Tibial artery (tissue), 4 donors: ENCODE data around the gene ZC3H4.

Experiments
- DNase-seq, 2 donors: peaks; one replicate each; pipeline ENCODE4 v3.0.0-alpha.2; 2019
- H3K27ac ChIP-seq, 2 donors: fragments of 200-600 bp; sonication (generic) in 1 of 2; 1 replicate in 1 of 2; 2 replicates in 1 of 2; pipeline ENCODE4 v1.5.1; 2018 to 2019; ENCODE audit warnings: mild to moderate bottlenecking in 1 of 2
- H3K27me3 ChIP-seq, 2 donors: fragments of 200-600 bp; sonication (generic) in 1 of 2; one replicate each; pipeline versions ENCODE4 v1.5.1 to v1.6.0; 2016 to 2019
- H3K36me3 ChIP-seq, 3 donors: fragments of 200-600 bp; sonication (generic) in 2 of 3; one replicate each; pipeline ENCODE4 v1.5.1; 2016 to 2019; ENCODE audit warnings: mild to moderate bottlenecking in 2 of 3
- H3K4me1 ChIP-seq, 4 donors: fragments of 200-600 bp; sonication (generic) in 2 of 4; 1 replicate in 3 of 4; 2 replicates in 1 of 4; pipeline ENCODE4 v1.5.1; 2016 to 2019
- H3K4me3 ChIP-seq, 2 donors: fragments of 200-600 bp; sonication (generic) in 1 of 2; 1 replicate in 1 of 2; 2 replicates in 1 of 2; pipeline ENCODE4 v1.5.1; 2018 to 2019; ENCODE audit warnings: mild to moderate bottlenecking in 2 of 2
- H3K9me3 ChIP-seq, 3 donors: fragments of 200-600 bp; sonication (generic) in 1 of 3; one replicate each; pipeline ENCODE4 v1.5.1; 2016 to 2019
- CTCF ChIP-seq, 2 experiments: fragments of 200-600 bp in 1 of 2; fragments of 450-650 bp in 1 of 2; IDR thresholded peaks; one replicate each; pipeline ENCODE4 v1.5.1; 2017 to 2019; ENCODE audit warnings: antibody characterized with exemption in 2 of 2, mild to moderate bottlenecking in 1 of 2, moderate library complexity in 1 of 2
- intact Hi-C: fragments of 100-400 bp; cut with DNase I; formaldehyde crosslinking; loops from one replicate; pipeline ENCODE4 v1.15.0; 2023; ENCODE audit warnings: low total_unique reads

The ZC3H4 gene

GRCh38 chr19:47047763-47048405, 65.7 kb downstream of the ZC3H4 start:
- TF ChIP-seq CTCF (IDR thresholded peaks at IDR 0.05) = no peak

GRCh38 chr19:47047272-47047762, 66.3 kb downstream of the ZC3H4 start:
- Histone ChIP-seq H3K27me3 (no peaks in the 10 kb centered on the region), H3K27ac (peak overlapping the region; percentile 87 to 88), H3K9me3 (no peaks in the 10 kb centered on the region), H3K36me3 (peaks cover 0 to 12% (median 0%) of the 10 kb centered on the region in 3 donors), H3K4me3 (peak overlapping the region; percentile 88 to 100), H3K4me1 (peaks cover 0 to 12% (median 9%) of the 10 kb centered on the region in 4 donors)
- intact Hi-C loops = no loop called here
- DNase-seq = no peak
- TF ChIP-seq CTCF (IDR thresholded peaks at IDR 0.05) = no peak

More at GRCh38 chr19:47047763-47048405, 65.7 kb downstream of the ZC3H4 start:
- H3K27me3 ChIP-seq = no peaks in the 10 kb centered on the region
- peak; percentile 81 to 93 for DNase-seq
- H3K4me1 ChIP-seq = peaks cover 0 to 12% (median 9%) of the 10 kb centered on the region in 4 donors
- intact Hi-C loops = no loop called here
- peaks cover 0 to 7% (median 0%) of the 10 kb centered on the region in 3 donors for H3K36me3 ChIP-seq
- no peaks in the 10 kb centered on the region for H3K9me3 ChIP-seq
- peak overlapping the region; percentile 87 to 88 for H3K27ac ChIP-seq
- H3K4me3 ChIP-seq = peak overlapping the region; percentile 88 to 100

GRCh38 chr19:47045867-47046470, 67.6 kb downstream of the ZC3H4 start:
- no peak for DNase-seq
- Histone ChIP-seq H3K27me3 (no peaks in the 10 kb centered on the region), H3K4me1 (peaks cover 0 to 12% (median 9%) of the 10 kb centered on the region in 4 donors), H3K4me3 (no peak overlapping the region), H3K9me3 (no peaks in the 10 kb centered on the region), H3K36me3 (peaks cover 0 to 14% (median 0%) of the 10 kb centered on the region in 3 donors), H3K27ac (no peak overlapping the region)
- intact Hi-C loops = no loop called here
- TF ChIP-seq CTCF (IDR thresholded peaks at IDR 0.05) = no peak

GRCh38 chr19:47044946-47045866, 68.4 kb downstream of the ZC3H4 start:
- no peak overlapping the region for H3K4me3 ChIP-seq
- peaks cover 0 to 14% (median 0%) of the 10 kb centered on the region in 3 donors for H3K36me3 ChIP-seq
- no peaks in the 10 kb centered on the region for H3K9me3 ChIP-seq
- H3K4me1 ChIP-seq = peaks cover 0 to 12% (median 9%) of the 10 kb centered on the region in 4 donors
- no peaks in the 10 kb centered on the region for H3K27me3 ChIP-seq
- no peak for TF ChIP-seq CTCF (IDR thresholded peaks at IDR 0.05)
- DNase-seq = no peak
- no peak overlapping the region for H3K27ac ChIP-seq
- intact Hi-C loops = no loop called here

GRCh38 chr19:47040869-47041268, 72.7 kb downstream of the ZC3H4 start:
- Histone ChIP-seq H3K36me3 (peaks cover 0 to 14% (median 0%) of the 10 kb centered on the region in 3 donors), H3K4me1 (peaks cover 0 to 7% (median 5%) of the 10 kb centered on the region in 4 donors), H3K27ac (no peak overlapping the region), H3K27me3 (no peaks in the 10 kb centered on the region), H3K4me3 (no peak overlapping the region), H3K9me3 (no peaks in the 10 kb centered on the region)
- intact Hi-C loops = no loop called here
- no peak for DNase-seq
- no peak for TF ChIP-seq CTCF (IDR thresholded peaks at IDR 0.05)
